Fibroblast of skin of left biceps (primary cell): ENCODE results near the gene MTCL1.

Source experiments
- DNase-seq, 2 experiments: peaks; one replicate each; pipeline ENCODE4 v3.0.0-alpha.2; 2013; ENCODE audit warnings: low read depth in 2 of 2

MTCL1 gene

GRCh38 chr18:8831531-8831930, 126.2 kb downstream of the MTCL1 start:
- DNase-seq: no peak

GRCh38 chr18:8833480-8833879, 128.1 kb downstream of the MTCL1 start:
- DNase-seq: no peak

GRCh38 chr18:8834881-8835280, 129.5 kb downstream of the MTCL1 start:
- DNase-seq: no peak

GRCh38 chr18:8835521-8835953, 130.2 kb downstream of the MTCL1 start:
- no peak for DNase-seq

- no peak for DNase-seq
Measured at GRCh38 chr18:8839281-8839680, 133.9 kb downstream of the MTCL1 start.

GRCh38 chr18:8841781-8842485, 136.6 kb downstream of the MTCL1 start:
- no peak for DNase-seq

- no peak for DNase-seq
Measured at GRCh38 chr18:8842506-8842905, 137.2 kb downstream of the MTCL1 start.

- no peak for DNase-seq
Measured at GRCh38 chr18:8843005-8843404, 137.6 kb downstream of the MTCL1 start.

- no peak for DNase-seq
Measured at GRCh38 chr18:8844721-8845148, 139.4 kb downstream of the MTCL1 start.

GRCh38 chr18:8845506-8845905, 140.2 kb downstream of the MTCL1 start:
- peak; percentile 29 to 32 for DNase-seq

- DNase-seq: no peak
Measured at GRCh38 chr18:8847066-8847755, 141.9 kb downstream of the MTCL1 start.

GRCh38 chr18:8847900-8848299, 142.5 kb downstream of the MTCL1 start:
- DNase-seq: no peak

GRCh38 chr18:8848541-8848940, 143.2 kb downstream of the MTCL1 start:
- DNase-seq: no peak

- DNase-seq: no peak
Measured at GRCh38 chr18:8849696-8850095, 144.3 kb downstream of the MTCL1 start.

- no peak for DNase-seq
Measured at GRCh38 chr18:8851659-8852058, 146.3 kb downstream of the MTCL1 start.

- no peak for DNase-seq
Measured at GRCh38 chr18:8854550-8854949, 149.2 kb downstream of the MTCL1 start.

- no peak for DNase-seq
Measured at GRCh38 chr18:8854962-8855361, 149.6 kb downstream of the MTCL1 start.

- no peak for DNase-seq
Measured at GRCh38 chr18:8856212-8856611, 150.9 kb downstream of the MTCL1 start.

- no peak for DNase-seq
Measured at GRCh38 chr18:8856769-8857393, 151.5 kb downstream of the MTCL1 start.

- no peak for DNase-seq
Measured at GRCh38 chr18:8857806-8858205, 152.4 kb downstream of the MTCL1 start.

- DNase-seq: peak; percentile 95
Measured at GRCh38 chr18:8858888-8859511, 153.6 kb downstream of the MTCL1 start.

- DNase-seq: no peak
Measured at GRCh38 chr18:8860845-8861642, 155.7 kb downstream of the MTCL1 start.
